ENCODE measurements around the gene ATP6V1E1. TPM values are rescaled to one million over a fixed set of nuclear protein-coding genes. Genes with fewer than 3 reads are reported as not detected.

The ATP6V1E1 gene
- total RNA-seq, 1 donor from 2014 or later, result 73.9 TPM

GRCh38 chr22:17587629-17588028 lies 40.9 kb downstream of the ATP6V1E1 start:
- no peak for ATAC-seq (ENCODE audit: low read depth)
- Mint-ChIP-seq H3K4me3 (no peak overlapping the region), H3K27ac (no peak overlapping the region), H3K36me3 (ENCODE audit: low read depth) (peaks cover 24% of the 10 kb centered on the region), H3K4me1 (no peaks in the 10 kb centered on the region), H3K9me3 (no peaks in the 10 kb centered on the region), H3K27me3 (no peaks in the 10 kb centered on the region)
- intact Hi-C loops (cut with micrococcal nuclease), result no loop called here
- ChIA-PET CTCF (no interaction called here), POLR2A (no interaction called here)
- TF ChIP-seq CTCF (IDR thresholded peaks at IDR 0.05), result no peak
- no peak for DNase-seq

GRCh38 chr22:17586831-17587440 lies 41.6 kb downstream of the ATP6V1E1 start:
- POLR2A ChIA-PET, result no interaction called here

GRCh38 chr22:17583151-17583550 lies 45.4 kb downstream of the ATP6V1E1 start:
- Mint-ChIP-seq H3K4me1 (no peaks in the 10 kb centered on the region), H3K9me3 (no peaks in the 10 kb centered on the region), H3K36me3 (ENCODE audit: low read depth) (no peaks in the 10 kb centered on the region), H3K27ac (no peak overlapping the region), H3K27me3 (peaks cover 2% of the 10 kb centered on the region), H3K4me3 (no peak overlapping the region)
- DNase-seq (no peak), ATAC-seq (ENCODE audit: low read depth) (no peak)
- ChIA-PET POLR2A (no interaction called here), CTCF (no interaction called here)
- intact Hi-C loops (cut with micrococcal nuclease), result no loop called here
- TF ChIP-seq CTCF (IDR thresholded peaks at IDR 0.05), result no peak

More at GRCh38 chr22:17586831-17587440, 41.6 kb downstream of the ATP6V1E1 start:
- Mint-ChIP-seq H3K4me3 (no peak overlapping the region), H3K36me3 (ENCODE audit: low read depth) (peaks cover 17% of the 10 kb centered on the region), H3K27me3 (no peaks in the 10 kb centered on the region), H3K27ac (no peak overlapping the region), H3K9me3 (no peaks in the 10 kb centered on the region), H3K4me1 (no peaks in the 10 kb centered on the region)
- no peak for TF ChIP-seq CTCF (IDR thresholded peaks at IDR 0.05)
- CTCF ChIA-PET, result no interaction called here
- intact Hi-C loops (cut with micrococcal nuclease), result no loop called here
- ATAC-seq (ENCODE audit: low read depth) (no peak), DNase-seq (no peak)

- ATAC-seq (ENCODE audit: low read depth), result no peak
- H3K4me1 Mint-ChIP-seq, result no peaks in the 10 kb centered on the region
- ChIA-PET CTCF (no interaction called here), POLR2A (no interaction called here)
- no peaks in the 10 kb centered on the region for H3K36me3 Mint-ChIP-seq (ENCODE audit: low read depth)
- no peak overlapping the region for H3K4me3 Mint-ChIP-seq
- H3K27me3 Mint-ChIP-seq, result peaks cover 2% of the 10 kb centered on the region
- no peak overlapping the region for H3K27ac Mint-ChIP-seq
- no peaks in the 10 kb centered on the region for H3K9me3 Mint-ChIP-seq
- intact Hi-C loops (cut with micrococcal nuclease), result no loop called here
- TF ChIP-seq CTCF (IDR thresholded peaks at IDR 0.05), result no peak
- no peak for DNase-seq
Observed at GRCh38 chr22:17581631-17582030, 46.9 kb downstream of the ATP6V1E1 start.

- intact Hi-C loops (cut with micrococcal nuclease), result no loop called here
- H3K9me3 Mint-ChIP-seq, result no peaks in the 10 kb centered on the region
- H3K4me3 Mint-ChIP-seq, result no peak overlapping the region
- ChIA-PET POLR2A (no interaction called here), CTCF (no interaction called here)
- DNase-seq, result no peak
- no peaks in the 10 kb centered on the region for H3K36me3 Mint-ChIP-seq (ENCODE audit: low read depth)
- H3K4me1 Mint-ChIP-seq, result no peaks in the 10 kb centered on the region
- TF ChIP-seq CTCF (IDR thresholded peaks at IDR 0.05), result no peak
- peaks cover 2% of the 10 kb centered on the region for H3K27me3 Mint-ChIP-seq
- no peak overlapping the region for H3K27ac Mint-ChIP-seq
- no peak for ATAC-seq (ENCODE audit: low read depth)
Observed at GRCh38 chr22:17581056-17581455, 47.5 kb downstream of the ATP6V1E1 start.

All from activated B cell treated with CpG ODN at 0.5 μM for 24 hours (primary cell).